A673 (cell line): ENCODE results near the gene OR5D14.

Experiments
- EZH2 ChIP-seq: fragments of 200-600 bp; sonication (generic); IDR thresholded peaks from 2 replicates; pipeline ENCODE4 v1.6.1; 2017; ENCODE audit warnings: borderline replicate concordance, low read depth, mild to moderate bottlenecking, mixed read lengths, antibody characterized with exemption, low read length; ENCODE audit not compliant: poor library complexity, severe bottlenecking
- TF ChIP-seq, protein P1 (sequence below): fragments of 300-800, 200-600 bp; sonication (generic); conservative IDR thresholded peaks from 2 replicates; pipeline ENCODE4 v1.5.1; 2017; ENCODE audit warnings: low read depth, mild to moderate bottlenecking, antibody characterized with exemption, low read length, moderate library complexity, mixed read lengths

- TF ChIP-seq, protein P1, sequence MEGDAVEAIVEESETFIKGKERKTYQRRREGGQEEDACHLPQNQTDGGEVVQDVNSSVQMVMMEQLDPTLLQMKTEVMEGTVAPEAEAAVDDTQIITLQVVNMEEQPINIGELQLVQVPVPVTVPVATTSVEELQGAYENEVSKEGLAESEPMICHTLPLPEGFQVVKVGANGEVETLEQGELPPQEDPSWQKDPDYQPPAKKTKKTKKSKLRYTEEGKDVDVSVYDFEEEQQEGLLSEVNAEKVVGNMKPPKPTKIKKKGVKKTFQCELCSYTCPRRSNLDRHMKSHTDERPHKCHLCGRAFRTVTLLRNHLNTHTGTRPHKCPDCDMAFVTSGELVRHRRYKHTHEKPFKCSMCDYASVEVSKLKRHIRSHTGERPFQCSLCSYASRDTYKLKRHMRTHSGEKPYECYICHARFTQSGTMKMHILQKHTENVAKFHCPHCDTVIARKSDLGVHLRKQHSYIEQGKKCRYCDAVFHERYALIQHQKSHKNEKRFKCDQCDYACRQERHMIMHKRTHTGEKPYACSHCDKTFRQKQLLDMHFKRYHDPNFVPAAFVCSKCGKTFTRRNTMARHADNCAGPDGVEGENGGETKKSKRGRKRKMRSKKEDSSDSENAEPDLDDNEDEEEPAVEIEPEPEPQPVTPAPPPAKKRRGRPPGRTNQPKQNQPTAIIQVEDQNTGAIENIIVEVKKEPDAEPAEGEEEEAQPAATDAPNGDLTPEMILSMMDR: no peak
- TF ChIP-seq EZH2: no peak
These were observed 10.9 kb downstream of the OR5D14 start for GRCh38 chr11:55806248-55806647.
